GM12891 (cell line): Measurements from ENCODE around the gene PRDX4.

Experiments used
- PAX5 ChIP-seq: IDR thresholded peaks from 2 replicates; pipeline ENCODE4 v1.6.1; 2011; ENCODE audit warnings: low read length, moderate library complexity, mild to moderate bottlenecking; ENCODE audit not compliant: insufficient read depth, severe bottlenecking
- POLR2A ChIP-seq: IDR thresholded peaks from 2 replicates; pipeline ENCODE4 v1.6.1; 2011; ENCODE audit warnings: low read depth, low read length, control low read depth
- POLR2AphosphoS5 ChIP-seq: IDR thresholded peaks from 2 replicates; pipeline ENCODE4 v1.6.1; 2011; ENCODE audit warnings: low read depth, low read length, control low read depth
- POU2F2 ChIP-seq: IDR thresholded peaks from 2 replicates; pipeline ENCODE4 v1.6.1; 2011; ENCODE audit warnings: low read depth, mild to moderate bottlenecking, control low read depth, low read length, moderate library complexity
- SPI1 ChIP-seq: IDR thresholded peaks from 2 replicates; pipeline ENCODE4 v1.6.1; 2011; ENCODE audit warnings: low read depth, low read length, control low read depth
- TAF1 ChIP-seq: IDR thresholded peaks from 2 replicates; pipeline ENCODE4 v1.6.1; 2011; ENCODE audit warnings: low read depth, low read length, control low read depth

GRCh38 chrX:23673108-23673507 lies 5.8 kb downstream of the PRDX4 start:
- TF ChIP-seq POLR2A (no peak), PAX5 (no peak), POLR2AphosphoS5 (no peak), SPI1 (no peak), TAF1 (no peak), POU2F2 (no peak)
